Measurements from ENCODE around the gene MPP4.
"Not testable (repeated sequence)": the region's sequence is repeated elsewhere in the genome, so short reads cannot be mapped to it uniquely, and the experiment has no call there.

The MPP4 gene

GRCh38 chr2:201675454-201675853 is 23.0 kb downstream of the MPP4 start:
- H3K4me3 ChIP-seq (ENCODE audit: control insufficient read depth, low read depth, low read length), result no peak overlapping the region
- DNase-seq (ENCODE audit: low read depth), result no peak
- TF ChIP-seq CTCF (conservative IDR thresholded peaks at IDR 0.05; ENCODE audit: control insufficient read depth, insufficient read depth, low read depth, low read length), result no peak

- DNase-seq (ENCODE audit: low read depth), result no peak
- no peak for TF ChIP-seq CTCF (conservative IDR thresholded peaks at IDR 0.05; ENCODE audit: control insufficient read depth, insufficient read depth, low read depth, low read length)
- H3K4me3 ChIP-seq (ENCODE audit: control insufficient read depth, low read depth, low read length), result no peak overlapping the region
These were observed 23.6 kb downstream of the MPP4 start for GRCh38 chr2:201674794-201675193.

- TF ChIP-seq CTCF (conservative IDR thresholded peaks at IDR 0.05; ENCODE audit: control insufficient read depth, insufficient read depth, low read depth, low read length), result no peak
- DNase-seq (ENCODE audit: low read depth), result no peak
These were observed 24.1 kb downstream of the MPP4 start for GRCh38 chr2:201674298-201674697.

GRCh38 chr2:201673546-201673945 is 24.9 kb downstream of the MPP4 start:
- DNase-seq (ENCODE audit: low read depth), result no peak
- H3K4me3 ChIP-seq (ENCODE audit: control insufficient read depth, low read depth, low read length), result no peak overlapping the region
- TF ChIP-seq CTCF (conservative IDR thresholded peaks at IDR 0.05; ENCODE audit: control insufficient read depth, insufficient read depth, low read depth, low read length), result no peak

More at GRCh38 chr2:201674298-201674697, 24.1 kb downstream of the MPP4 start:
- no peak overlapping the region for H3K4me3 ChIP-seq (ENCODE audit: control insufficient read depth, low read depth, low read length)

GRCh38 chr2:201671205-201671604 is 27.2 kb downstream of the MPP4 start:
- not testable (repeated sequence) for DNase-seq (ENCODE audit: low read depth); H3K4me3 ChIP-seq (ENCODE audit: control insufficient read depth, low read depth, low read length)

GRCh38 chr2:201669865-201670264 is 28.6 kb downstream of the MPP4 start:
- TF ChIP-seq CTCF (conservative IDR thresholded peaks at IDR 0.05; ENCODE audit: control insufficient read depth, insufficient read depth, low read depth, low read length), result no peak
- DNase-seq (ENCODE audit: low read depth), result no peak

GRCh38 chr2:201668402-201668910 is 30.0 kb downstream of the MPP4 start:
- no peak for TF ChIP-seq CTCF (conservative IDR thresholded peaks at IDR 0.05; ENCODE audit: control insufficient read depth, insufficient read depth, low read depth, low read length)
- no peak for DNase-seq (ENCODE audit: low read depth)
- no peak overlapping the region for H3K4me3 ChIP-seq (ENCODE audit: control insufficient read depth, low read depth, low read length)

More at GRCh38 chr2:201669865-201670264, 28.6 kb downstream of the MPP4 start:
- H3K4me3 ChIP-seq (ENCODE audit: control insufficient read depth, low read depth, low read length), result no peak overlapping the region

All from fibroblast of mammary gland (primary cell).